K562 (cell line): ENCODE results near the gene PRMT5. TPM values are rescaled to one million over a fixed set of nuclear protein-coding genes. Genes with fewer than 3 reads are reported as not detected.

Source experiments
- CC2D1A ChIP-seq: fragments of 450-650 bp; IDR thresholded peaks from 2 replicates; pipeline ENCODE4 v1.6.1; 2017; ENCODE audit warnings: mild to moderate bottlenecking
- CHAMP1 ChIP-seq: fragments of 450-650 bp; IDR thresholded peaks from 2 replicates; pipeline ENCODE4 v1.6.1; 2016; ENCODE audit warnings: mild to moderate bottlenecking
- CTBP1 ChIP-seq: fragments of 450-650 bp; IDR thresholded peaks from 2 replicates; pipeline ENCODE4 v1.6.1; 2016; ENCODE audit warnings: borderline replicate concordance
- E2F3 ChIP-seq: fragments of 250-450 bp; sonication (Bioruptor Pico); IDR thresholded peaks from 2 replicates; pipeline ENCODE4 v1.4.0; 2020; ENCODE audit warnings: mild to moderate bottlenecking
- FIP1L1 ChIP-seq: fragments of 200-400 bp; formaldehyde crosslinking; IDR thresholded peaks from 2 replicates; pipeline ENCODE4 v1.6.1; 2018; ENCODE audit warnings: mild to moderate bottlenecking, low read depth, low read length; ENCODE audit not compliant: poor library complexity, severe bottlenecking
- GMEB1 ChIP-seq: fragments of 250-450 bp; sonication (Bioruptor Pico); IDR thresholded peaks from 2 replicates; pipeline ENCODE4 v1.4.0; 2020; ENCODE audit warnings: mild to moderate bottlenecking
- HCFC1 ChIP-seq: IDR thresholded peaks from 2 replicates; pipeline ENCODE4 v1.6.1; 2012; ENCODE audit warnings: low read depth, low read length, improper control_type of control experiment
- HDAC1 ChIP-seq, 2 experiments: fragments of 450-650 bp; IDR thresholded peaks; 2 replicates each; pipeline ENCODE4 v1.6.1; 2016 to 2017; ENCODE audit warnings: inconsistent platforms in 1 of 2, mild to moderate bottlenecking in 1 of 2, moderate library complexity in 1 of 2
- MBD1 ChIP-seq: fragments of 250-450 bp; sonication (Bioruptor Pico); IDR thresholded peaks from 2 replicates; pipeline ENCODE4 v1.8.0; 2022; ENCODE audit warnings: inconsistent platforms
- NCOR1 ChIP-seq: fragments of 450-650 bp; IDR thresholded peaks from 2 replicates; pipeline ENCODE4 v1.6.1; 2016; ENCODE audit warnings: mild to moderate bottlenecking, moderate library complexity
- RBM17 ChIP-seq: fragments of 200-400 bp; formaldehyde crosslinking; IDR thresholded peaks from 2 replicates; pipeline ENCODE4 v1.6.1; 2017; ENCODE audit warnings: low read depth, mild to moderate bottlenecking, low read length, borderline replicate concordance
- SMARCB1 ChIP-seq: IDR thresholded peaks from 2 replicates; pipeline ENCODE4 v1.6.1; 2011; ENCODE audit warnings: improper control_type of control experiment, low read depth; ENCODE audit not compliant: insufficient read length
- TEAD2 ChIP-seq: fragments of 450-650 bp; IDR thresholded peaks from 2 replicates; pipeline ENCODE4 v1.6.1; 2016; ENCODE audit warnings: missing genetic modification characterization, control low read depth, missing compliant biosample characterization
- ZNF589 ChIP-seq: fragments of 200-800 bp; sonication (Bioruptor generic); IDR thresholded peaks from 2 replicates; pipeline ENCODE4 v1.6.1; 2016; ENCODE audit warnings: low read depth, missing genetic modification characterization, missing compliant biosample characterization
- polyA plus RNA-seq, 8 experiments: library from polyadenylated mRNA; depleted of rRNA in 4 of 8; stranded (reverse) in 5 of 8; unstranded in 3 of 8; fragments of >200 nt; fragmentation: Nextera tagmentation in 2 of 8; fragmentation: Illumina TruSeq in 1 of 8; extraction: Ambion mirVana in 2 of 8; extraction: Trizol in 1 of 8; gene quantifications; 2 replicates each; pipeline versions ENCODE4 v1.2.1 to v1.2.3, GENCODE V29; 2011 to 2014; ENCODE audit warnings: inconsistent platforms in 1 of 8, missing spikeins in 1 of 8
- total RNA-seq, 7 experiments: library from RNA; depleted of rRNA in 6 of 7; stranded (reverse); fragments of >200 nt in 6 of 7; fragmentation: Illumina TruSeq in 2 of 7; extraction: Trizol in 2 of 7; gene quantifications; 2 replicates each; pipeline versions ENCODE4 v1.2.1 to v1.2.3, GENCODE V29; 2011 to 2021; ENCODE audit warnings: low replicate concordance in 1 of 7

The PRMT5 gene
- total and polyA plus RNA-seq, 9 of the 15 experiments (the other 6 are each of a cell fraction or from before 2014, with no cell fraction given): 114 to 552 (median 222) TPM

GRCh38 chr14:22918804-22919600 is 10.2 kb downstream of the PRMT5 start, which contains the start of gene RBM23 (continued):
- TF ChIP-seq RBM17 (no peak), CTBP1 (peak; percentile 63), HCFC1 (peak; percentile 37; the same call in 1 of the 2 replicates), E2F3 (CRISPR knock-in tag) (no peak), CC2D1A (no peak), SMARCB1 (no peak), FIP1L1 (no peak), HDAC1 (IDR thresholded peaks at IDR 0.05) (no peak), TEAD2 (tag) (no peak), GMEB1 (CRISPR knock-in tag) (peak; percentile 32; the same call in 1 of the 2 replicates), ZNF589 (no peak), NCOR1 (no peak), CHAMP1 (no peak), MBD1 (no peak)
